NB4 (cell line): ENCODE measurements around the gene RPS19BP1.

Source experiments
- CTCF ChIP-seq: IDR thresholded peaks from one replicate; pipeline ENCODE4 v1.5.1; 2012; ENCODE audit warnings: low read depth, low read length
- MYC ChIP-seq: IDR thresholded peaks from 2 replicates; pipeline ENCODE4 v1.6.1; 2011; ENCODE audit warnings: low read depth, low read length

- TF ChIP-seq CTCF = no peak
- no peak for TF ChIP-seq MYC
Observed at GRCh38 chr22:39492186-39492585, 40.4 kb downstream of the RPS19BP1 start.
